Measurements from ENCODE around the gene F8.

Gene F8

GRCh38 chrX:154809939-154810665 lies 212.4 kb downstream of the F8 start:
- no peak for DNase-seq

- DNase-seq: no peak
Measured at GRCh38 chrX:154806837-154807501, 215.6 kb downstream of the F8 start.

- no peak for DNase-seq
Measured at GRCh38 chrX:154805696-154806091, 216.8 kb downstream of the F8 start.

- DNase-seq: peak; percentile 78 to 82
Measured at GRCh38 chrX:154804957-154805695, 217.4 kb downstream of the F8 start, which contains the start of gene MPP1. TSS of gene MPP1 (minus strand) at chrX:154805485. CDS start at chrX:154805373, 112 bp downstream.

- DNase-seq: no peak
Measured at GRCh38 chrX:154804261-154804956, 218.1 kb downstream of the F8 start.

- DNase-seq: no peak
Measured at GRCh38 chrX:154802947-154803346, 219.6 kb downstream of the F8 start.

- no peak for DNase-seq
Measured at GRCh38 chrX:154800478-154801210, 221.9 kb downstream of the F8 start.

- DNase-seq: no peak
Measured at GRCh38 chrX:154799556-154800348, 222.8 kb downstream of the F8 start.

- no peak for DNase-seq
Measured at GRCh38 chrX:154797006-154797405, 225.5 kb downstream of the F8 start.

GRCh38 chrX:154795016-154795415 lies 227.5 kb downstream of the F8 start:
- no peak for DNase-seq

GRCh38 chrX:154793084-154793795 lies 229.3 kb downstream of the F8 start:
- no peak for DNase-seq

- no peak for DNase-seq
Measured at GRCh38 chrX:154791939-154792338, 230.6 kb downstream of the F8 start.

GRCh38 chrX:154791467-154791866 lies 231.1 kb downstream of the F8 start:
- no peak for DNase-seq

Data from CD4-positive, alpha-beta T cell treated with Interleukin-1 beta for 1 hour (primary cell).